Measurements from ENCODE around the gene RNF34. TPM values are rescaled to one million over a fixed set of nuclear protein-coding genes. Genes with fewer than 3 reads are reported as not detected.

The RNF34 gene
- polyA plus RNA-seq, 1 of the 3 experiments (the other 2 are of a cell fraction), result 29.4 TPM

- H3K9ac ChIP-seq, result no peak overlapping the region
- H3F3A ChIP-seq (replicated peaks; ENCODE audit: insufficient read depth), result no peaks in the 10 kb centered on the region
- WGBS (ENCODE audit: low lambda C conversion rate), result 98% methylated on average over 2 of the region's 2 CpGs
- H3K4me1 ChIP-seq (ENCODE audit: control insufficient read depth in 1 of 2, insufficient read depth in 2 of 2, low read depth in 1 of 2, low read length in 1 of 2), result peaks cover 6 to 8% of the 10 kb centered on the region in 2 experiments; a peak in 3 of 4 replicates
- ChIA-PET CTCF (interaction anchor here (0.9 to 2.6 kb wide), 5 partner anchors 11 to 71 kb away, joined by 3 to 15 read pairs (median 4); no protein-coding TSS in a partner anchor), POLR2A (no interaction called here)
- H3K4me2 ChIP-seq, result no peak overlapping the region
- no peak for DNase-seq
- H3K9me3 ChIP-seq, result no peaks in the 10 kb centered on the region
- no peaks in the 10 kb centered on the region for H3K27me3 ChIP-seq (ENCODE audit: insufficient read depth)
- H3K4me3 ChIP-seq (ENCODE audit: low read depth in 2 of 2, low read length in 1 of 2), result no peak overlapping the region
- no peaks in the 10 kb centered on the region for H3K9me2 ChIP-seq
- TF ChIP-seq GATA2 (CRISPR knock-in tag; IDR thresholded peaks at IDR 0.05) (peak; percentile 64), ELF1 (IDR thresholded peaks at IDR 0.05) (no peak)
- H3K27ac ChIP-seq (ENCODE audit: low read depth in 2 of 2, low read length in 1 of 2), result peak overlapping the region in 1 of 2 experiments; percentile 80; a peak in 2 of 4 replicates
- no peak overlapping the region for H2AFZ ChIP-seq (ENCODE audit: low read depth)
- H3K36me3 ChIP-seq (replicated peaks in 1 of 2; ENCODE audit: control insufficient read depth in 1 of 2, insufficient read depth in 2 of 2, low read length in 1 of 2), result peaks cover 9 to 36% of the 10 kb centered on the region in 2 experiments
- H4K20me1 ChIP-seq (ENCODE audit: insufficient read depth), result peaks cover 14% of the 10 kb centered on the region; the same call in 1 of the 2 replicates
- H3K79me2 ChIP-seq (ENCODE audit: insufficient read depth), result peaks cover 97% of the 10 kb centered on the region
Observed at GRCh38 chr12:121405211-121405610, 5.3 kb downstream of the RNF34 start.

GRCh38 chr12:121413917-121414316, 14.0 kb downstream of the RNF34 start:
- Histone ChIP-seq H2AFZ (ENCODE audit: low read depth) (no peak overlapping the region), H3K4me3 (ENCODE audit: low read depth in 2 of 2, low read length in 1 of 2) (no peak overlapping the region), H3K79me2 (ENCODE audit: insufficient read depth) (peaks cover 64% of the 10 kb centered on the region), H3K9me3 (no peaks in the 10 kb centered on the region), H4K20me1 (ENCODE audit: insufficient read depth) (no peaks in the 10 kb centered on the region), H3K27me3 (ENCODE audit: insufficient read depth) (no peaks in the 10 kb centered on the region), H3K4me1 (ENCODE audit: control insufficient read depth in 1 of 2, insufficient read depth in 2 of 2, low read depth in 1 of 2, low read length in 1 of 2) (no peaks in the 10 kb centered on the region), H3K36me3 (replicated peaks in 1 of 2; ENCODE audit: control insufficient read depth in 1 of 2, insufficient read depth in 2 of 2, low read length in 1 of 2) (peaks cover 24 to 31% of the 10 kb centered on the region in 2 experiments), H3K4me2 (no peak overlapping the region), H3K9me2 (no peaks in the 10 kb centered on the region), H3F3A (replicated peaks; ENCODE audit: insufficient read depth) (peaks cover 3% of the 10 kb centered on the region), H3K9ac (no peak overlapping the region), H3K27ac (ENCODE audit: low read depth in 2 of 2, low read length in 1 of 2) (no peak overlapping the region)
- DNase-seq, result no peak
- POLR2A ChIA-PET, result no interaction called here
- WGBS (ENCODE audit: low lambda C conversion rate), result 82% methylated on average over 1 of the region's 1 CpG
- TF ChIP-seq FOSL2 (IDR thresholded peaks at IDR 0.05; ENCODE audit: borderline replicate concordance, low read depth) (no peak), REST (IDR thresholded peaks at IDR 0.05; ENCODE audit: low read depth, low read length) (no peak), IRF3 (IDR thresholded peaks at IDR 0.05; ENCODE audit: low read depth, low read length) (no peak), NFIC (IDR thresholded peaks at IDR 0.05; ENCODE audit: borderline replicate concordance) (no peak), TAF1 (IDR thresholded peaks at IDR 0.05; ENCODE audit: borderline replicate concordance, low read depth, low read length) (no peak), NRF1 (IDR thresholded peaks at IDR 0.05; ENCODE audit: low read depth, low read length) (no peak), ZBTB33 (IDR thresholded peaks at IDR 0.05; ENCODE audit: borderline replicate concordance, low read depth) (no peak), USF1 (IDR thresholded peaks at IDR 0.05; ENCODE audit: borderline replicate concordance, low read depth) (no peak), YY1 (IDR thresholded peaks at IDR 0.05; ENCODE audit: low read depth) (no peak), SMC3 (IDR thresholded peaks at IDR 0.05; ENCODE audit: low read depth, low read length) (no peak), ELF1 (IDR thresholded peaks at IDR 0.05) (no peak), EP300 (IDR thresholded peaks at IDR 0.05; ENCODE audit: borderline replicate concordance in 1 of 2, low read depth in 1 of 2, low read length in 1 of 2) (no peak), RAD21 (IDR thresholded peaks at IDR 0.05; ENCODE audit: low read length) (no peak), RXRA (IDR thresholded peaks at IDR 0.05; ENCODE audit: borderline replicate concordance, low read depth) (no peak), GABPA (IDR thresholded peaks at IDR 0.05; ENCODE audit: low read depth) (no peak)
- CTCF ChIA-PET, result no interaction called here
